ENCODE measurements around the gene ARL11. TPM values are rescaled to one million over a fixed set of nuclear protein-coding genes. Genes with fewer than 3 reads are reported as not detected.

Gene ARL11
- total and polyA plus RNA-seq, 2 of the 4 experiments (the other 2 are of a cell fraction): not detected

GRCh38 chr13:49667773-49668172, 39.5 kb downstream of the ARL11 start:
- H3K27ac ChIP-seq (ENCODE audit: insufficient read depth, low read length): no peak overlapping the region
- no peak overlapping the region for H2BK5ac ChIP-seq (ENCODE audit: low read depth, low read length, poor library complexity, severe bottlenecking)
- H2AFZ ChIP-seq (replicated peaks; ENCODE audit: low read length, poor library complexity): no peak overlapping the region
- ATAC-seq (ENCODE audit: low read depth): peak; percentile 59
- H3K9me3 ChIP-seq (ENCODE audit: control insufficient read depth, insufficient read depth, low read length): no peaks in the 10 kb centered on the region
- no peak overlapping the region for H3K4me3 ChIP-seq (ENCODE audit: insufficient read depth, low read depth, low read length)
- no peaks in the 10 kb centered on the region for H3K27me3 ChIP-seq (ENCODE audit: control insufficient read depth, insufficient read depth, low read length)
- no peak overlapping the region for H2BK15ac ChIP-seq (ENCODE audit: low read depth, low read length)
- in situ Hi-C loops (cut with MboI; ENCODE audit: low sequenced_read_pairs): loop anchor here (10.0 to 25.0 kb wide), 3 partner anchors 417 to 1395 kb away; partner anchors contain the start of gene RNASEH2B
- H3K9ac ChIP-seq (ENCODE audit: low read depth, low read length): no peak overlapping the region
- TF ChIP-seq SMC3 (IDR thresholded peaks at IDR 0.05; ENCODE audit: low read depth, low read length): no peak
- no peak for TF ChIP-seq RFX5 (IDR thresholded peaks at IDR 0.05; ENCODE audit: low read depth, low read length)
- no peak for TF ChIP-seq CEBPB (IDR thresholded peaks at IDR 0.05; ENCODE audit: low read depth, low read length)
- no peak for TF ChIP-seq RCOR1 (IDR thresholded peaks at IDR 0.05; ENCODE audit: insufficient replicate concordance, low read length)
- no peak overlapping the region for H2BK20ac ChIP-seq (ENCODE audit: low read depth, low read length)
- H2AK9ac ChIP-seq (replicated peaks; ENCODE audit: low read depth, low read length, poor library complexity): no peak overlapping the region
- H3K56ac ChIP-seq (ENCODE audit: extremely low read depth, insufficient read depth, low read length): no peak overlapping the region
- no peak overlapping the region for H4K91ac ChIP-seq (ENCODE audit: insufficient read depth, low read depth, low read length)
- dilution Hi-C loops (cut with HindIII; ENCODE audit: low sequenced_read_pairs, unreplicated experiment): no loop called here
- 0 out of 2 replicates have a peak overlapping the region, but pooled peaks have one; percentile 8 for H3K23ac ChIP-seq (ENCODE audit: low read depth, low read length)
- no peak overlapping the region for H2AK5ac ChIP-seq (ENCODE audit: low read depth, low read length)
- no peak overlapping the region for H4K5ac ChIP-seq (ENCODE audit: low read depth, low read length)
- H4K20me1 ChIP-seq (ENCODE audit: insufficient read depth, low read length): peaks cover 2% of the 10 kb centered on the region; the same call in 1 of the 2 replicates
- H3K18ac ChIP-seq (ENCODE audit: low read depth, low read length): no peak overlapping the region
- no peak overlapping the region for H3K14ac ChIP-seq (replicated peaks; ENCODE audit: low read depth, low read length)
- no peak overlapping the region for H3K4me2 ChIP-seq (ENCODE audit: low read depth, low read length)
- WGBS, 2 experiments (ENCODE audit: extremely low coverage in 2 of 2, insufficient read length in 1 of 2): 67% methylated on average over 1 of the region's 2 CpGs; no CpG with 5 or more reads in 1 of the 2 experiments
- intact Hi-C loops (cut with micrococcal nuclease): loop anchor here (2.0 to 10.0 kb wide), 4 partner anchors 267 to 865 kb away; partner anchors contain the start of genes SPRYD7 and TRIM13
- ChIA-PET POLR2A (ENCODE audit: unreplicated experiment) (no interaction called here), CTCF (no interaction called here)
- H3K4me1 ChIP-seq (ENCODE audit: control insufficient read depth, insufficient read depth, low read length): peaks cover 5% of the 10 kb centered on the region
- H2BK120ac ChIP-seq (ENCODE audit: low read depth, low read length): no peak overlapping the region
- no peak overlapping the region for H3K4ac ChIP-seq (ENCODE audit: low read depth, low read length)
- H4K8ac ChIP-seq (ENCODE audit: low read depth in 2 of 2, low read length in 2 of 2): peak overlapping the region in 1 of 2 experiments; percentile 24; a peak in 1 of 4 replicates
- no TSS peak for BruUV-seq (replicated peaks)
- 0 out of 2 replicates have a peak, but pooled peaks cover 8% of the 10 kb centered on the region for H3K9me1 ChIP-seq (ENCODE audit: insufficient read depth, low read length)
- peak; percentile 44 for DNase-seq
- peaks cover 12 to 15% of the 10 kb centered on the region in 2 experiments; a peak in 3 of 4 replicates for H3K79me1 ChIP-seq (ENCODE audit: low read depth in 1 of 2, low read length in 2 of 2)
- peaks cover 28% of the 10 kb centered on the region for H3K36me3 ChIP-seq (ENCODE audit: control insufficient read depth, insufficient read depth, low read length)
